Activated CD8-positive, alpha-beta memory T cell treated with anti-CD3 and anti-CD28 coated beads, Interleukin-2, amount 50 U/mL, for 4 hours (primary cell): ENCODE results near the gene TMEM86B.
"Not testable (repeated sequence)": the region's sequence is repeated elsewhere in the genome, so short reads cannot be mapped to it uniquely, and the experiment has no call there.

Source experiments
- DNase-seq: peaks from one replicate; pipeline ENCODE4 v3.0.0-alpha.2; 2020

TMEM86B gene

GRCh38 chr19:55212447-55212846 is 16.1 kb downstream of the TMEM86B start:
- peak; percentile 43 for DNase-seq

GRCh38 chr19:55209693-55210472 is 18.7 kb downstream of the TMEM86B start:
- no peak for DNase-seq

GRCh38 chr19:55208880-55209692 is 19.5 kb downstream of the TMEM86B start, which contains the start of gene PTPRH:
TSS of gene PTPRH (minus strand) at chr19:55209501. CDS start at chr19:55209433, 68 bp downstream.
- DNase-seq = no peak

GRCh38 chr19:55206664-55207500 is 21.7 kb downstream of the TMEM86B start:
- DNase-seq = peak; percentile 45

- DNase-seq = not testable (repeated sequence)
Observed at GRCh38 chr19:55202199-55202598, 26.4 kb downstream of the TMEM86B start.

- no peak for DNase-seq
Observed at GRCh38 chr19:55199620-55200204, 28.9 kb downstream of the TMEM86B start.

- DNase-seq = no peak
Observed at GRCh38 chr19:55198651-55199050, 29.9 kb downstream of the TMEM86B start.

- no peak for DNase-seq
Observed at GRCh38 chr19:55197528-55197927, 31.0 kb downstream of the TMEM86B start.

GRCh38 chr19:55196803-55197202 is 31.8 kb downstream of the TMEM86B start:
- DNase-seq = no peak

GRCh38 chr19:55193481-55193880 is 35.1 kb downstream of the TMEM86B start:
- no peak for DNase-seq

GRCh38 chr19:55189403-55189835 is 39.1 kb downstream of the TMEM86B start:
- no peak for DNase-seq

GRCh38 chr19:55188625-55189024 is 39.9 kb downstream of the TMEM86B start:
- no peak for DNase-seq

- DNase-seq = no peak
Observed at GRCh38 chr19:55186080-55186479, 42.5 kb downstream of the TMEM86B start.

- DNase-seq = no peak
Observed at GRCh38 chr19:55181740-55182139, 46.8 kb downstream of the TMEM86B start.

GRCh38 chr19:55179606-55180484 is 48.7 kb downstream of the TMEM86B start, which contains the start of gene SYT5:
TSS of gene SYT5 (minus strand) at chr19:55180289. CDS start at chr19:55179041, 1,248 bp downstream.
- peak; percentile 67 for DNase-seq

- DNase-seq = peak; percentile 93
Observed at GRCh38 chr19:55178781-55179599, 49.6 kb downstream of the TMEM86B start.
